Epithelial cell of esophagus (primary cell): ENCODE data around the gene ETV6.

Experiments
- DNase-seq: peaks from one replicate; pipeline ENCODE4 v3.0.0; 2010; ENCODE audit warnings: low read depth
- H3K4me3 ChIP-seq: 2 replicates; pipeline ENCODE4 v1.5.1; 2011; ENCODE audit warnings: mild to moderate bottlenecking, low read length, control low read depth
- TF ChIP-seq, protein P1 (sequence below): IDR thresholded peaks from 2 replicates; pipeline ENCODE4 v1.5.1; 2011; ENCODE audit warnings: low read depth, mild to moderate bottlenecking, low read length, control low read depth, inconsistent platforms; ENCODE audit not compliant: insufficient read depth; ENCODE audit errors: missing control alignments

Gene ETV6

DNA sequence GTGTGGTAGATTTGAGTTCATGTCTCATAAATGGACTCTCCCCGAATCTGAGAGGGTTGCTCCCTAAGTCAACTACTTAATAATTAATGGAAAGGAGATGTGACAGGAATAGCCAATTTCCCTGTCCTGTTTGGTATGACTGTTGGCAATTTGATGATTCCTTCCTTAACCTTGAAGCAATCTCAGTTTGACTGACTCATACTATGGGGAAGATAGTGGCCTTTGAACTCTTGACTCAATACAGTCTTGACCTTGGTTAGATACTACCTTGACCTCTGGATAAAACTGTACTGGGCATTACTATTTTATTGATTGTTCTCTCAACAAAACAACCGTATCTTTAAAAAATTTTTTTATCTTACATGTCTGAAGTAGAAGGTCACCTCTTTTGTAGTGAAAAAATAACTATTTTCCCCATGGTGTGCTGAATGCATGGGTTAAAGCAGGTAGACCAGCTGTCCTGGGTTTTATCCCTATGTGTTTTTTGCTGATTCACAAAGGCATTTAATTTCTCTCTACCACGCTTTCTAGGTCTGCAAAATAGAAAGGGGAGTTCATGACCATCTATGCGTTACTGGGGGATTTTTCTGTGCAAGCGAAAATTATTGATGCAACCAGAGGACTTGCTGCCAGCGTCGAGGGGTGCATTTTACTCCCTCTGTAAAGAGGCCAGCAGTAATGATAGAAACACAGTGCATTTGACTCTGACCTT is 80.1 kb downstream of the ETV6 start:
- TF ChIP-seq, protein P1, sequence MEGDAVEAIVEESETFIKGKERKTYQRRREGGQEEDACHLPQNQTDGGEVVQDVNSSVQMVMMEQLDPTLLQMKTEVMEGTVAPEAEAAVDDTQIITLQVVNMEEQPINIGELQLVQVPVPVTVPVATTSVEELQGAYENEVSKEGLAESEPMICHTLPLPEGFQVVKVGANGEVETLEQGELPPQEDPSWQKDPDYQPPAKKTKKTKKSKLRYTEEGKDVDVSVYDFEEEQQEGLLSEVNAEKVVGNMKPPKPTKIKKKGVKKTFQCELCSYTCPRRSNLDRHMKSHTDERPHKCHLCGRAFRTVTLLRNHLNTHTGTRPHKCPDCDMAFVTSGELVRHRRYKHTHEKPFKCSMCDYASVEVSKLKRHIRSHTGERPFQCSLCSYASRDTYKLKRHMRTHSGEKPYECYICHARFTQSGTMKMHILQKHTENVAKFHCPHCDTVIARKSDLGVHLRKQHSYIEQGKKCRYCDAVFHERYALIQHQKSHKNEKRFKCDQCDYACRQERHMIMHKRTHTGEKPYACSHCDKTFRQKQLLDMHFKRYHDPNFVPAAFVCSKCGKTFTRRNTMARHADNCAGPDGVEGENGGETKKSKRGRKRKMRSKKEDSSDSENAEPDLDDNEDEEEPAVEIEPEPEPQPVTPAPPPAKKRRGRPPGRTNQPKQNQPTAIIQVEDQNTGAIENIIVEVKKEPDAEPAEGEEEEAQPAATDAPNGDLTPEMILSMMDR = no peak
- no peak overlapping the region for H3K4me3 ChIP-seq
- peak; percentile 39 for DNase-seq

DNA sequence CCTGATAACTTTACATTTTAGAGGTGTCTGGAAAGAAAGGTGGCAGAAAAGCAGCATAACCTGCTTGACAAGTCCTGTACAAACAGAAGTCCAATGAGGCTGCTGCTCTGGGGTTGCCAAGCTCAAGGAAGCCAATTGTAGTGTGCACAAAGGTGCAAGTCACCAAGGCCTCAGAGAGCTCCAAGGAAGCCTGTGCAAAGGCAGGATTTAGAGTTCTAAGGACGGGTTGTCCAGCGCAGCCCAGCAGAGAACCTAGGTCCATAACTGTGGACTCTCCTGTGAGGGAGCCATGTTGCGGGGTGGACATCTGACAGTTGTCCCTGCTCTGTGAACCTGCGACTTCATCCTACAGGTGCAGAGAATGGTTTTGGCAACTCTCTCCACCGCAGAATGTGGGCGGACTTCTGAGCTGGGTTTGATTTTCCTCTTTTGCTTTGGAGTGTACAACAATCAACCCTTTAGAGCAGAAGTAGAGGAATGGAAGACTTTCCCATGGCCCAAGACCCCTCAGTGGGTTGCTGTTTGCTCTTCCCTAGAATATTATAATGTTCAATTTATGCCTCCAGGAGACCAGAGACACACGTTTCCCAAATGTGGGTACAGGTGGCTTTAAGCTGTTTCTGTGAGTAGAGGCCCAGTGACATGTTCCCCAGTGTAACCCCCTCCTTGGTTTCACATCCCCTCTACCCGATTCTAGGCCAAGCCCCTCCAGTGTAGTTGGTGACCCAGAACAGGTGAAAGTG is 81.0 kb downstream of the ETV6 start:
- TF ChIP-seq, protein P1 = no peak
- DNase-seq = peak; percentile 94
- H3K4me3 ChIP-seq = no peak overlapping the region

DNA sequence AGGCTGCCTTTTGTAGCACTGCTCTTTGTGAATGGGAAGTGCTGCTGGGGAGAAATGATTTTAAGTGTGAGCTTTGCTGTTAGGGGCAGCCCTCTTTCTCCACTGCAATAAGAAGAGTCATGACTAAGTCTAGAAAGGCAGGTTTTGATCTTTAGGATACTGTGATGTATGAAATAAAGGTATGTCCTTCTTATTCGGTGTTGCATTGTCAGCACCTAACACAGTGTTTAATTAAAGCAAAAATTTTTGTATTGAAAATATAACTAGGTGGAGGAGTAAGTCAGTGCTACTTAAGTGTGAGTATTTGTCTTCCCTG is 81.5 kb downstream of the ETV6 start:
- no peak for DNase-seq
- no peak overlapping the region for H3K4me3 ChIP-seq
- TF ChIP-seq, protein P1 = no peak

DNA sequence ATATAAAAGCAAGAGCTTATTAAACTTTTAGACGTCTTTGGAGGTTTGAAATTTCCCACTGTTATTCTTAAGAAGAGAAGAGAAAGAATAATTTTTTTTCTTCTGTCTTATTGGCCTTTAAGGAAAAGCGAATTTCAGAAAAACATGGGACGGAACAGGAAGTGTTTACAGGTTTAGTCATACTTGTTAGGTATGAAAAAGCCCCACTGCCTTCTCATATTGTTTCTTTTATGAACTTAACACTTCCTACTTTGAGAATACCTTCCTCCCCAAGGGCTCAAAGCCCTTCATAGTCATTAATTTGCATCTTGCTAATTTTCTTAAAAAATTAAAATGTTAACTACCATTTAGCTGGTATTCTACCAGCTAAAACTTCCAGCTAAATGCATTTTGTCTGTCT is 82.0 kb downstream of the ETV6 start:
- no peak overlapping the region for H3K4me3 ChIP-seq
- DNase-seq = peak; percentile 72
- TF ChIP-seq, protein P1 = no peak

DNA sequence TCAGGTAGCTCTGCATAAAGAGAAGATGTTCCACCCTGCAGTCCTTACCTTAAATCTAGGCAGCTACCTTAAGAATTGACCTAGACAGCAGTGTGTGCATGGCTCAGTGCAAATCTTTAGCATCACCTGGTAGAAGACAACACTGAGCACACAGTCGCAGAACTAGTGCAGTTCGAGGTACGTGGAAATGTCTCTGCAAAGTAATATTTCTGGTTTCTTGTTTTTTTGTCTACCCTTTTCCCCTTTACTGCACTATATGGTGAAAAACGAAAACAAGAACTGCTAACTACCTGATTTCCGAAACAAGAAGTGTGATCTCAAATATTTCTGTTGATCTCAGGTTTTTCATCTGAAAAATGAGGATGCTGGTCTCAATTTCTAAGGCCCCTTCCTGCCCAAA is 82.5 kb downstream of the ETV6 start:
- DNase-seq = no peak
- H3K4me3 ChIP-seq = no peak overlapping the region
- TF ChIP-seq, protein P1 = no peak

DNA sequence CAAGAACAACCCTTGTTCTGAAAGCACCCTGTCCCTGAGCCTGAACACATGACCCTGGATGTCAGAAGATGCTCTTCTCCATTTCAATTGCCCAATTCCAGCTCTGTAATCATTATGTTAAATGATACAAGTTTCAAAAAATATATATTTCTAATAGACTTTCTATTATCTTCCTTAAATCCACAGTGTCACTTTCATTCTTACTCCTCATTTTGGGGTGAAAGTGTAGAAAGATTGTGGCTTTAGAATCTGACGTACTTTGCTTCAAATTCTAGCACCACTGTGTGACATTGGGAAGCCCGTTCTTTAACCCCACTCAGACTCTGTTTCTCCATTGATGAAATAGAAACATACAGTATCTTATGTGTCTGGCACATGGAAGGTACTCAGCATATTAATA is 83.2 kb downstream of the ETV6 start:
- no peak overlapping the region for H3K4me3 ChIP-seq
- no peak for DNase-seq
- TF ChIP-seq, protein P1 = no peak
